Natural killer cell (primary cell): ENCODE results near the gene ZNF365. TPM values are rescaled to one million over a fixed set of nuclear protein-coding genes. Genes with fewer than 3 reads are reported as not detected.

Source experiments
- ATAC-seq, 3 donors: fragments of 150-1000 bp in 2 of 3; fragments of 200-7000 bp in 1 of 3; cut with Tn5 transposase; 1 replicate in 1 of 3; 2 replicates in 2 of 3; pipeline ENCODE4 v1.10.0; 2021; ENCODE audit warnings: mild to moderate bottlenecking in 2 of 3, moderate library complexity in 2 of 3
- DNase-seq, 2 donors: peaks; one replicate each; pipeline versions ENCODE4 v3.0.0 to v3.0.0-alpha.2; 2013 to 2021; ENCODE audit warnings: mixed read lengths in 1 of 2
- H3K27ac ChIP-seq: one replicate; pipeline ENCODE4 v1.5.1; 2013; ENCODE audit warnings: mild to moderate bottlenecking, low read length
- H3K27me3 ChIP-seq: one replicate; pipeline ENCODE4 v1.6.1; 2013; ENCODE audit warnings: low read length; ENCODE audit not compliant: control insufficient read depth, insufficient read depth
- H3K36me3 ChIP-seq: one replicate; pipeline ENCODE4 v1.6.1; 2013; ENCODE audit warnings: low read length; ENCODE audit not compliant: control insufficient read depth, insufficient read depth
- H3K4me1 ChIP-seq: one replicate; pipeline ENCODE4 v1.6.1; 2013; ENCODE audit warnings: low read length; ENCODE audit not compliant: control insufficient read depth, insufficient read depth
- H3K4me3 ChIP-seq: one replicate; pipeline ENCODE4 v1.5.1; 2013; ENCODE audit warnings: low read length
- H3K9me3 ChIP-seq: one replicate; pipeline ENCODE4 v1.6.1; 2013; ENCODE audit warnings: low read length; ENCODE audit not compliant: control insufficient read depth, insufficient read depth
- H3K27ac Mint-ChIP-seq, 2 donors: one replicate each; pipeline ENCODE4 v1.8.0; 2022; ENCODE audit warnings: mild to moderate bottlenecking in 2 of 2, mixed read lengths in 2 of 2, moderate library complexity in 1 of 2
- H3K27me3 Mint-ChIP-seq, 2 donors: one replicate each; pipeline ENCODE4 v1.8.0; 2022; ENCODE audit warnings: low read depth in 2 of 2, mixed read lengths in 2 of 2
- H3K36me3 Mint-ChIP-seq: one replicate; pipeline ENCODE4 v1.8.0; 2022; ENCODE audit warnings: mixed read lengths
- H3K4me1 Mint-ChIP-seq, 2 donors: one replicate each; pipeline ENCODE4 v1.8.0; 2022; ENCODE audit warnings: mixed read lengths in 2 of 2
- H3K4me3 Mint-ChIP-seq: one replicate; pipeline ENCODE4 v1.8.0; 2022; ENCODE audit warnings: mild to moderate bottlenecking, moderate library complexity, mixed read lengths
- H3K9me3 Mint-ChIP-seq, 2 donors: one replicate each; pipeline ENCODE4 v1.8.0; 2022; ENCODE audit warnings: mixed read lengths in 2 of 2
- WGBS: methylation state at CpG from one replicate; pipeline ENCODE4 v1.1.7; 2013; ENCODE audit warnings: missing lambda C conversion rate; ENCODE audit not compliant: insufficient coverage; 5-methylcytosine and 5-hydroxymethylcytosine counted together
- intact Hi-C: fragments of 100-400 bp; cut with micrococcal nuclease; formaldehyde crosslinking; loops from one replicate; pipeline ENCODE4 v1.14.2; 2022
- total RNA-seq, 4 donors: library from RNA; stranded (reverse); fragments of 120-200 nt in 1 of 4; gene quantifications; one replicate each; pipeline versions ENCODE4 v1.2.3 to v1.2.4, GENCODE V29; 2013 to 2022
- TF ChIP-seq, protein P1 (sequence below): fragments of 200-600 bp; IDR thresholded peaks from one replicate; pipeline ENCODE4 v1.8.0; 2022; ENCODE audit warnings: antibody characterized with exemption

The ZNF365 gene
- total RNA-seq, 3 donors from 2014 or later (not counting 1 experiment from before 2014, with no cell fraction given): 4.0 to 8.0 (median 4.5) TPM

GRCh38 chr10:62443866-62444265 lies 69.7 kb downstream of the ZNF365 start:
- no peaks in the 10 kb centered on the region for H3K9me3 Mint-ChIP-seq
- TF ChIP-seq, protein P1, sequence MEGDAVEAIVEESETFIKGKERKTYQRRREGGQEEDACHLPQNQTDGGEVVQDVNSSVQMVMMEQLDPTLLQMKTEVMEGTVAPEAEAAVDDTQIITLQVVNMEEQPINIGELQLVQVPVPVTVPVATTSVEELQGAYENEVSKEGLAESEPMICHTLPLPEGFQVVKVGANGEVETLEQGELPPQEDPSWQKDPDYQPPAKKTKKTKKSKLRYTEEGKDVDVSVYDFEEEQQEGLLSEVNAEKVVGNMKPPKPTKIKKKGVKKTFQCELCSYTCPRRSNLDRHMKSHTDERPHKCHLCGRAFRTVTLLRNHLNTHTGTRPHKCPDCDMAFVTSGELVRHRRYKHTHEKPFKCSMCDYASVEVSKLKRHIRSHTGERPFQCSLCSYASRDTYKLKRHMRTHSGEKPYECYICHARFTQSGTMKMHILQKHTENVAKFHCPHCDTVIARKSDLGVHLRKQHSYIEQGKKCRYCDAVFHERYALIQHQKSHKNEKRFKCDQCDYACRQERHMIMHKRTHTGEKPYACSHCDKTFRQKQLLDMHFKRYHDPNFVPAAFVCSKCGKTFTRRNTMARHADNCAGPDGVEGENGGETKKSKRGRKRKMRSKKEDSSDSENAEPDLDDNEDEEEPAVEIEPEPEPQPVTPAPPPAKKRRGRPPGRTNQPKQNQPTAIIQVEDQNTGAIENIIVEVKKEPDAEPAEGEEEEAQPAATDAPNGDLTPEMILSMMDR: no peak

GRCh38 chr10:62446627-62447026 lies 72.5 kb downstream of the ZNF365 start:
- Mint-ChIP-seq H3K36me3 (no peaks in the 10 kb centered on the region), H3K4me1 (peaks cover 0 to 6% of the 10 kb centered on the region in 2 donors), H3K9me3 (no peaks in the 10 kb centered on the region), H3K27ac (no peak overlapping the region), H3K27me3 (peaks cover 9 to 20% of the 10 kb centered on the region in 2 donors), H3K4me3 (no peak overlapping the region)
- H3K27ac ChIP-seq: no peak overlapping the region
- no peak for DNase-seq
- peaks cover 3% of the 10 kb centered on the region for H3K4me1 ChIP-seq
- no peak for ATAC-seq
- no peaks in the 10 kb centered on the region for H3K27me3 ChIP-seq
- TF ChIP-seq, protein P1: no peak
- 90% methylated on average over 5 of the region's 5 CpGs for WGBS
- no peaks in the 10 kb centered on the region for H3K36me3 ChIP-seq
- H3K4me3 ChIP-seq: no peak overlapping the region
- H3K9me3 ChIP-seq: no peaks in the 10 kb centered on the region
- intact Hi-C loops: no loop called here

More at GRCh38 chr10:62443866-62444265, 69.7 kb downstream of the ZNF365 start:
- no peaks in the 10 kb centered on the region for H3K36me3 Mint-ChIP-seq
- peaks cover 2% of the 10 kb centered on the region for H3K27me3 ChIP-seq
- peaks cover 0 to 6% of the 10 kb centered on the region in 2 donors for H3K4me1 Mint-ChIP-seq
- no peak overlapping the region for H3K4me3 ChIP-seq
- no peak for ATAC-seq
- no peak overlapping the region for H3K27ac Mint-ChIP-seq
- peaks cover 4 to 8% of the 10 kb centered on the region in 2 donors for H3K27me3 Mint-ChIP-seq
- H3K4me1 ChIP-seq: no peaks in the 10 kb centered on the region
- H3K27ac ChIP-seq: no peak overlapping the region
- no peaks in the 10 kb centered on the region for H3K9me3 ChIP-seq
- DNase-seq: no peak
- no peaks in the 10 kb centered on the region for H3K36me3 ChIP-seq
- H3K4me3 Mint-ChIP-seq: no peak overlapping the region
- intact Hi-C loops: no loop called here

DNA sequence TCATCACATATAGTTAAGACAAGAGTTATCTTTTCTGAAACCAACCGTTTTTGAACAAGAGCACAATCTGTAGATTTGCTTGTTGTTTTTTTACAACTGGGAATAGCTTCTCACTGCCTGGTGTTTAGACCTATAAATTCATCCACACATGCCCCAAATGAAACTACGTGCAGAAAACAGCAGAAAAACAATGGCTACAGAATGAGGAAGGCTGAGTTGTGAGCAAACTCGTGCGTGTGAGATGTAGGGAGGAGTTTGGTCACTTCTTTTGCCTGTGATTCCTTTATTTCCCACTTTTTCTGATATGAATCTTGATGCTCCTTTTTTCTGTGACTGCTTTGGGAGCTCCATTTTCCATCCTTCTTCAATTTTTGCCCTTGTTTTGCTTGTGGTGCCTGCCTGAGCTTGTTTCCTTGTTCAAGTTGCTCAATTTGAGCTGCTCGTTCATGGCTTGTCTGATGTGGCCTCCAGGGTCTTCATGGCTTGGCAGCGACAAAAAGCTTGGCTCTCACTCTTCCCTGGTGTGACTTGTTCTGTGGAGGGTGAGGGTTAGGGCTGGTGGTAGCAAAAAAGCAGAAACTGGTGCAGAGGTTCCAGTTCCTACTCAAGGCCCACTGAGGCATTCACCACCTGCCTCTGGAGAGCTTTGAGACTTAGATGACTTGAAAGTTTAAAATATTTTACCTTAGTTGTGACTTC lies 76.9 kb downstream of the ZNF365 start:
- ATAC-seq (no peak), DNase-seq (no peak)
- no peak overlapping the region for H3K4me3 ChIP-seq
- Mint-ChIP-seq H3K36me3 (no peaks in the 10 kb centered on the region), H3K27me3 (peaks cover 9 to 18% of the 10 kb centered on the region in 2 donors), H3K4me3 (no peak overlapping the region), H3K4me1 (peaks cover 7% of the 10 kb centered on the region in 2 donors), H3K9me3 (peaks cover 0 to 5% of the 10 kb centered on the region in 2 donors), H3K27ac (no peak overlapping the region)
- H3K9me3 ChIP-seq: no peaks in the 10 kb centered on the region
- H3K36me3 ChIP-seq: no peaks in the 10 kb centered on the region
- WGBS: 65% methylated on average over 5 of the region's 6 CpGs
- H3K4me1 ChIP-seq: peaks cover 3% of the 10 kb centered on the region
- H3K27ac ChIP-seq: no peak overlapping the region
- H3K27me3 ChIP-seq: peaks cover 2% of the 10 kb centered on the region
- intact Hi-C loops: no loop called here
- TF ChIP-seq, protein P1: no peak

DNA sequence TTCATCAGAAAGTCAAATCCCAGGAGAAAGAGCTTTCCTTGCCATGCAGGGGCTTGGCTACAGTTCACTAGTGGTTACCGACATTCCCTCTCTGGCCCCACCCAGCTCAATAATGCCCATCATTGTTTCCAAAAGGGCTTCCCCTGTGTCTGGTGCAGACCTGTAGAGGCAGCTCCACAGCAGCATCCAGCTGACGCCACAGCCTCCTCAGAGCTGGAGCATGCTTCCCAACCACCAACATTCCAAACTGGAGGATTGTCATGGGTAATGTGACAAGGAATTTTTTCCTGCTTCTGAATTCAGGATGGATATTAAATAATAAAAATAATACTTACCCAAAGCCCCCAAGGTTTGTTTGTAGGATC lies 77.4 kb downstream of the ZNF365 start:
- H3K27me3 ChIP-seq: peaks cover 2% of the 10 kb centered on the region
- TF ChIP-seq, protein P1: no peak

More for the DNA sequence above, 77.4 kb downstream of the ZNF365 start:
- Mint-ChIP-seq H3K4me3 (no peak overlapping the region), H3K4me1 (peaks cover 12% of the 10 kb centered on the region in 2 donors), H3K27me3 (peaks cover 9 to 18% of the 10 kb centered on the region in 2 donors), H3K9me3 (peaks cover 0 to 5% of the 10 kb centered on the region in 2 donors), H3K36me3 (no peaks in the 10 kb centered on the region), H3K27ac (no peak overlapping the region)
- H3K27ac ChIP-seq: no peak overlapping the region
- DNase-seq (no peak), ATAC-seq (no peak)
- peaks cover 7% of the 10 kb centered on the region for H3K4me1 ChIP-seq
- WGBS: 76% methylated on average over 1 of the region's 2 CpGs
- intact Hi-C loops: no loop called here
- H3K9me3 ChIP-seq: no peaks in the 10 kb centered on the region
- H3K4me3 ChIP-seq: no peak overlapping the region
- no peaks in the 10 kb centered on the region for H3K36me3 ChIP-seq
